IPS-15b (cell line): ENCODE measurements around the gene SMC4.
A peak's percentile ranks its signal among the peaks of the same experiment; 100 is the strongest.

ENCODE experiments used
- H3K27me3 ChIP-seq: one replicate; pipeline ENCODE4 v1.6.1; 2013; ENCODE audit warnings: low read length; ENCODE audit not compliant: control insufficient read depth, insufficient read depth
- H3K36me3 ChIP-seq: one replicate; pipeline ENCODE4 v1.6.1; 2013; ENCODE audit warnings: low read length; ENCODE audit not compliant: control insufficient read depth, insufficient read depth
- H3K4me1 ChIP-seq: one replicate; pipeline ENCODE4 v1.6.1; 2013; ENCODE audit warnings: mild to moderate bottlenecking, low read length; ENCODE audit not compliant: control insufficient read depth, insufficient read depth
- H3K4me3 ChIP-seq: one replicate; pipeline ENCODE4 v1.5.1; 2013; ENCODE audit warnings: low read depth, low read length
- H3K9ac ChIP-seq: one replicate; pipeline ENCODE4 v1.6.1; 2013; ENCODE audit warnings: low read depth, mild to moderate bottlenecking, low read length
- H3K9me3 ChIP-seq: one replicate; pipeline ENCODE4 v1.6.1; 2013; ENCODE audit warnings: mild to moderate bottlenecking, low read length; ENCODE audit not compliant: control insufficient read depth, insufficient read depth

The SMC4 gene

DNA sequence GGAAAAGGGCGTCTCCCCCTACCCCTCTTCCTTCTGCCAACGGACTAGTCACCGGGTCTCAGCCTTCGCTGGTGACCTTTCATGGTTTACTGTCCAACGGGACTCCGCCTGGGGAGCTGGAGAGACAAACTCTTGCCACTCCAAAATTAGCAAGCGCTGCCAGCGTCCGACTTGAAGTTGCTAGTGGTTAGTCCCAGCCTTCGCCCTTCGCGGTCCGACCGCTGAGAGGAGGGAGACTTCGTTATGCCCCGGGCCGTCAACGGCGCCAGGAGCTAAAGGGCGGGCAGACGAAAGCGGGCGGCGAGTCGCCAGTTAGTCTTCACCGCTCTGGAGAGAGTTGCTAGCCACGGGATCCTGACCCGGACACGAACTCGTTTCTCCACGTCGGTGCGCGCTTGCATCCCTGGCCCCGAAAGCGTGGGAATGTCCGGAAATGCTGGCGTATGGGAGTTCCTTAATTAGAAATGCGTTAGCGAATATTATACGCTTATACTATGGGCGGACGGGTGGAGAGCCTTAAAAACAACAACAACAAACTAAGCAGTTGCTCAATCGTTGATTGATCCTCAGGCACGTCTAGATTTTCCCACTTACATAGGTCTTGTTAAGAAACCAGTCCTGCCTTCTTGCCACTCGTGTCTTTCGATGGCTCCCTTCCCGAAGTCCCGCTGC is 716 bp downstream of the SMC4 start:
- H3K9ac ChIP-seq = peak overlapping the region; percentile 94
- no peaks in the 10 kb centered on the region for H3K36me3 ChIP-seq
- H3K4me3 ChIP-seq = peak overlapping the region; percentile 86
- peaks cover 3% of the 10 kb centered on the region for H3K4me1 ChIP-seq
- no peaks in the 10 kb centered on the region for H3K27me3 ChIP-seq
- H3K9me3 ChIP-seq = no peaks in the 10 kb centered on the region

- Histone ChIP-seq H3K4me3 (peak overlapping the region; percentile 86), H3K9me3 (no peaks in the 10 kb centered on the region), H3K4me1 (peaks cover 3% of the 10 kb centered on the region), H3K36me3 (no peaks in the 10 kb centered on the region), H3K9ac (peak overlapping the region; percentile 94), H3K27me3 (no peaks in the 10 kb centered on the region)
Observed at GRCh38 chr3:160400702-160401150, 1.3 kb downstream of the SMC4 start.

DNA sequence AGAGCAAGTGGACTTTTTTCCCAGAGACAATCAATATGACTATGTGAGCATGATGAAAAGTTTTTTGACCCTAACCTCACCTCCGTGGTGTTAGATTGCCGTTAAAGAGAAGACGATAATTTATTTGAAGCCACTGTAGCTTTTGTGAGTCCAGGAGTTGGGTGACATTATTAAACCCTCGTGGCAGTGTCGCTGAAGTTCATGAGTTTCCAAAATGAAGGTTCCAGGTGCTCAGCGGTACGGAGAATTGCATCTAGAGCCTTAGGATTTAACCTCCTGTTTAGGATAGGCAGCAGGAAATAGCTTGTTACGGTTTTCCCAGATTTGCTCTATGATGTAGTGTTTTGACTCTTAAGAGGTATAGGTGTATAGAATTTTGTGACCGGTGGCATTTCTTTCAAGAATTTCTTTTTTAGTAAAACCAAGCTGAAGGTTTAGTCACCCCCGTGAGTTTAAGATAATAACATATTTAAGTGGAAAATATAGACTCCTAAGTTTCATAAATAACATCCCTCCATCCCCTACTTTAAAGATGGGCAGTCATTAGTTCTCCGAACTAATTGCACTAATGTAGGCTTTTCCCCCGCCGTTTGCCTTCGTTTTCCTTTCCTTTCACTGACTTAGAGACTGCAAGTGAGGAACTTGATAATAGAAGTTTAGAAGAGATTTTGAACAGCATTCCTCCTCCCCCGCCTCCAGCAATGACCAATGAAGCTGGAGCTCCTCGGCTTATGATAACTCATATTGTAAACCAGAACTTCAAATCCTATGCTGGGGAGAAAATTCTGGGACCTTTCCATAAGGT is 2.0 kb downstream of the SMC4 start:
- Histone ChIP-seq H3K4me3 (peak overlapping the region; percentile 86), H3K9ac (peak overlapping the region; percentile 94), H3K9me3 (no peaks in the 10 kb centered on the region), H3K36me3 (no peaks in the 10 kb centered on the region), H3K27me3 (no peaks in the 10 kb centered on the region), H3K4me1 (peaks cover 3% of the 10 kb centered on the region)

DNA sequence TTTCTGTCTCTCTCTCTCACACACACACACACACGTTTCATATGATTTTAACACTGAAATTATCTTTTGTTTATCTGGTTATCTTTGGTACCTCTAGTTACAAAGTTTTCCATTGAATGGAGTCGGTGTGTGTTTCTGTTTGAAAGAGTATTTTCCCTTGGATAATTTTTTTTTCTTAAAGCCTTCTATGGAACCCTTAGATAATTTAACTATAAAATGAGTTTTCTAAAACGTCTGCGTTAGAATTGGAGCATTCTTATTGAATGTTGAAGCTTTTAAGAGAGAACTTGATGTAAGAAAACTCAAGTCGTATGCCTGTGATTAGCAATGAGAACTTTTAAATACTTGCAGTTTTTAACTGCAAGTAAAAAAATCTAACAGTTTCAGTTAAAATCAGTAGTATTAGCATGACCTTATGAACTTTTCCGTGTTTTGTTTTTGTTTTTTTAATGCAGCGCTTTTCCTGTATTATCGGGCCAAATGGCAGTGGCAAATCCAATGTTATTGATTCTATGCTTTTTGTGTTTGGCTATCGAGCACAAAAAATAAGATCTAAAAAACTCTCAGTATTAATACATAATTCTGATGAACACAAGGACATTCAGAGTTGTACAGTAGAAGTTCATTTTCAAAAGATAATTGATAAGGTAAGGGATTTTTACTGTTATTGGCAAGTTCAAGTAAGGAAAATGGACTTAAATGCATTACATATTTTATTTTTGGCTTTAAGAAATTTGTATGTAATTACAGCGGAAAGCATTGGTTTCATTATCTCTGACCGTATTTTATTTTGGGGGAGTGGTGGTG is 3.0 kb downstream of the SMC4 start:
- peak overlapping the region; percentile 86 for H3K4me3 ChIP-seq
- H3K9ac ChIP-seq = no peak overlapping the region
- H3K27me3 ChIP-seq = no peaks in the 10 kb centered on the region
- H3K4me1 ChIP-seq = peaks cover 3% of the 10 kb centered on the region
- no peaks in the 10 kb centered on the region for H3K36me3 ChIP-seq
- no peaks in the 10 kb centered on the region for H3K9me3 ChIP-seq

GRCh38 chr3:160403028-160403545 is 3.6 kb downstream of the SMC4 start:
- Histone ChIP-seq H3K27me3 (no peaks in the 10 kb centered on the region), H3K9me3 (no peaks in the 10 kb centered on the region), H3K9ac (no peak overlapping the region), H3K4me1 (peaks cover 2% of the 10 kb centered on the region), H3K36me3 (no peaks in the 10 kb centered on the region), H3K4me3 (peak overlapping the region; percentile 30)

DNA sequence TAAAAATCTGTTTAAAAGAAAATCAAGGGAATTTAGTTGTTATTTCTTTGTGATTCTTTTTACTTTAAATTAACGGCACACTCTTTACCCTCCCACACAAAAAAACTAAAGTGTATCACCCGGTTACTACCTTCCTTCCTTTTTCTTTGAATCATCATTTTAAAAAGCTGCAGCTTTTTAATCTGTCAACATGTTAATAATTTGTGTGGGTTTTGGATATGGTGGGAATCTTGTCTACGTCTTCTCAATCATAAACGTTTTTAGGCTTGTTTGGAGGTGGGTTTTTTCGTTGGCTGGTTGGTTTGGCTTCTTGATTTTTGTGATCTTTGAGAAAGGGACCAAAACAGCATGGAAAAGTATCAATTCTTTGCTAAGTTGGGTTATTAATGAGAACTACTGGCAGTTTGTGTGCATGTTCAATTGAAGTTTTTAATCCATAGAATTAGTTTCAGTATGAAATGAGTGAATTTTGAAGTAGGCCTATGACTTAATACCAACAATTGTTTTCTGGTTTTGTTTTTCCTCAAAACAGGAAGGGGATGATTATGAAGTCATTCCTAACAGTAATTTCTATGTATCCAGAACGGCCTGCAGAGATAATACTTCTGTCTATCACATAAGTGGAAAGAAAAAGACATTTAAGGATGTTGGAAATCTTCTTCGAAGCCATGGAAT is 4.5 kb downstream of the SMC4 start:
- Histone ChIP-seq H3K9ac (no peak overlapping the region), H3K27me3 (no peaks in the 10 kb centered on the region), H3K4me1 (no peaks in the 10 kb centered on the region), H3K4me3 (no peak overlapping the region), H3K9me3 (no peaks in the 10 kb centered on the region), H3K36me3 (no peaks in the 10 kb centered on the region)

DNA sequence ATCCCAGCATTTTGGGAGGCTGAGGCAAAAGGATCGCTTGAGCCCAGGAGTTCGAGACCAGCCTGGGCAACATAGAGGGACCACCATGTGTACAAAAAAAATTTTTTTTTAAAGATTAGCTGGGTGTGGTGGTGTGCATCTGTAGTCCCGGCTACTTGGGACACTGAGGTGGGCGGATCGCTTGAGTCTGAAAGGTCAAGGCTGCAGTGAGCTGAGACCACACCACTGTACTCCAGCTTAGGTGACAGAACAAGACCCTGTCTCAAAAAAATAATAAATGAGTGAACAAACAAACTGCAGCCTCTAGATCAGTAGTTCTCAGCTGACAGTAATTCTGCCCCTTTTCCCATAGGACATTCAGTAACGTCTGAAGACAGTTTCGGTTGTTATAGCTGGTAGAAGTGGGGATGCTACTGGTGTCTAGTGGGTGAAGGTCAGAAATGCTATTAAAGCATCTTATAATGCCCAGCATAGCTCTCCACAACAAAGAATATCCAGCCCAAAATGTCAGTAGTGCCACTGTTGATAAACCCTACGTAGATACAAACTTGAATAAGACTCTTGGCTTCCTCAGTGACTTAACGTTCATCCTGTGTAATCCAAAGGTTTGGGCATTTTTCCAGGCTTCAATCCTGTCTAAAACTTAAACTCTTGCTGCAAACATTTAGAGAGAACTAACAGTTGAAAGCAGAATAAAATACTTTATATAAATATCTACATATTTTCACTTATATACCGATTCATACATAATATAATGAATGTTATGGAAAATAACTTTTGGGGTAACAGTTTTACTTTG is 10.6 kb downstream of the SMC4 start:
- Histone ChIP-seq H3K36me3 (peaks cover 18% of the 10 kb centered on the region), H3K27me3 (no peaks in the 10 kb centered on the region), H3K9me3 (no peaks in the 10 kb centered on the region), H3K4me1 (no peaks in the 10 kb centered on the region), H3K4me3 (no peak overlapping the region), H3K9ac (no peak overlapping the region)

- Histone ChIP-seq H3K27me3 (no peaks in the 10 kb centered on the region), H3K4me3 (no peak overlapping the region), H3K9me3 (no peaks in the 10 kb centered on the region), H3K9ac (no peak overlapping the region), H3K36me3 (peaks cover 26% of the 10 kb centered on the region), H3K4me1 (no peaks in the 10 kb centered on the region)
Observed at GRCh38 chr3:160412477-160412876, 13.0 kb downstream of the SMC4 start.

- no peaks in the 10 kb centered on the region for H3K4me1 ChIP-seq
- peaks cover 29% of the 10 kb centered on the region for H3K36me3 ChIP-seq
- no peaks in the 10 kb centered on the region for H3K27me3 ChIP-seq
- H3K9ac ChIP-seq = no peak overlapping the region
- no peak overlapping the region for H3K4me3 ChIP-seq
- no peaks in the 10 kb centered on the region for H3K9me3 ChIP-seq
Observed at GRCh38 chr3:160413613-160414248, 14.3 kb downstream of the SMC4 start.

GRCh38 chr3:160417311-160417710 is 17.9 kb downstream of the SMC4 start:
- Histone ChIP-seq H3K27me3 (no peaks in the 10 kb centered on the region), H3K4me1 (no peaks in the 10 kb centered on the region), H3K9me3 (no peaks in the 10 kb centered on the region), H3K9ac (no peak overlapping the region), H3K4me3 (no peak overlapping the region), H3K36me3 (peaks cover 37% of the 10 kb centered on the region)
